Trophoblast cell (in vitro differentiated cells and primary cell): ENCODE results near the gene NHP2.

Experiments used
- DNase-seq, 2 donors: peaks; one replicate each; pipeline ENCODE4 v3.0.0-alpha.2; 2016
- H2AFZ ChIP-seq: 2 replicates; pipeline ENCODE4 v1.6.1; 2013; ENCODE audit warnings: low read length, moderate library complexity, mild to moderate bottlenecking; ENCODE audit not compliant: insufficient read depth, poor library complexity
- H2AK5ac ChIP-seq: 2 replicates; pipeline ENCODE4 v1.6.1; 2013; ENCODE audit warnings: mild to moderate bottlenecking, low read length
- H2BK120ac ChIP-seq: 2 replicates; pipeline ENCODE4 v1.6.1; 2013; ENCODE audit warnings: low read length, mild to moderate bottlenecking, moderate library complexity; ENCODE audit not compliant: insufficient read depth, poor library complexity
- H2BK12ac ChIP-seq: 2 replicates; pipeline ENCODE4 v1.6.1; 2013; ENCODE audit warnings: mild to moderate bottlenecking, low read length, moderate library complexity
- H2BK5ac ChIP-seq: 2 replicates; pipeline ENCODE4 v1.6.1; 2013; ENCODE audit warnings: low read length, low read depth, moderate library complexity, mild to moderate bottlenecking; ENCODE audit not compliant: poor library complexity
- H3K14ac ChIP-seq: 2 replicates; pipeline ENCODE4 v1.6.1; 2013; ENCODE audit warnings: mild to moderate bottlenecking, low read length
- H3K18ac ChIP-seq: 2 replicates; pipeline ENCODE4 v1.6.1; 2013; ENCODE audit warnings: mild to moderate bottlenecking, low read length
- H3K23ac ChIP-seq: 2 replicates; pipeline ENCODE4 v1.6.1; 2013; ENCODE audit warnings: low read length
- H3K27ac ChIP-seq: 2 replicates; pipeline ENCODE4 v1.5.1; 2013; ENCODE audit warnings: low read depth, mild to moderate bottlenecking, inconsistent platforms, low read length, moderate library complexity
- H3K27me3 ChIP-seq: 2 replicates; pipeline ENCODE4 v1.6.1; 2013; ENCODE audit warnings: inconsistent platforms, mild to moderate bottlenecking, low read length, moderate library complexity; ENCODE audit not compliant: insufficient read depth
- H3K36me3 ChIP-seq, 2 experiments: 1 replicate in 1 of 2; 2 replicates in 1 of 2; pipeline ENCODE4 v1.6.1; 2013; ENCODE audit warnings: low read length in 2 of 2, mild to moderate bottlenecking in 2 of 2, moderate library complexity in 1 of 2; ENCODE audit not compliant: insufficient read depth in 2 of 2, control insufficient read depth in 1 of 2
- H3K4ac ChIP-seq: 2 replicates; pipeline ENCODE4 v1.6.1; 2013; ENCODE audit warnings: low read depth, mild to moderate bottlenecking, low read length, moderate library complexity
- H3K4me1 ChIP-seq, 2 experiments: 1 replicate in 1 of 2; 2 replicates in 1 of 2; pipeline ENCODE4 v1.6.1; 2013; ENCODE audit warnings: low read length in 2 of 2, mild to moderate bottlenecking in 2 of 2, moderate library complexity in 1 of 2; ENCODE audit not compliant: insufficient read depth in 2 of 2, control insufficient read depth in 1 of 2
- H3K4me2 ChIP-seq: 2 replicates; pipeline ENCODE4 v1.6.1; 2013; ENCODE audit warnings: inconsistent platforms, mild to moderate bottlenecking, low read length, moderate library complexity
- H3K4me3 ChIP-seq: 2 replicates; pipeline ENCODE4 v1.5.1; 2013; ENCODE audit warnings: mild to moderate bottlenecking, low read depth, low read length, inconsistent platforms
- H3K79me1 ChIP-seq: one replicate; pipeline ENCODE4 v1.6.1; 2013; ENCODE audit warnings: low read length
- H3K79me2 ChIP-seq: 2 replicates; pipeline ENCODE4 v1.6.1; 2013; ENCODE audit warnings: low read length, mild to moderate bottlenecking; ENCODE audit not compliant: control insufficient read depth, insufficient read depth, poor library complexity
- H3K9ac ChIP-seq: 2 replicates; pipeline ENCODE4 v1.6.1; 2013; ENCODE audit warnings: mild to moderate bottlenecking, low read length
- H3K9me3 ChIP-seq: 2 replicates; pipeline ENCODE4 v1.6.1; 2013; ENCODE audit warnings: low read depth, mild to moderate bottlenecking, control low read depth, inconsistent platforms, low read length; ENCODE audit not compliant: insufficient read depth
- H4K12ac ChIP-seq: 2 replicates; pipeline ENCODE4 v1.6.1; 2013; ENCODE audit warnings: low read depth, mild to moderate bottlenecking, low read length, moderate library complexity
- H4K8ac ChIP-seq: 2 replicates; pipeline ENCODE4 v1.6.1; 2013; ENCODE audit warnings: low read depth, mild to moderate bottlenecking, low read length, moderate library complexity
- H4K91ac ChIP-seq: one replicate; pipeline ENCODE4 v1.6.1; 2013; ENCODE audit warnings: low read depth, mild to moderate bottlenecking, low read length, moderate library complexity
- WGBS: extraction: QIAGEN DNeasy Blood & Tissue Kit; methylation state at CpG from one replicate; pipeline ENCODE4 v1.1.7; 2013; ENCODE audit warnings: missing lambda C conversion rate; ENCODE audit not compliant: insufficient read length, insufficient coverage; ENCODE audit errors: extremely low coverage; 5-methylcytosine and 5-hydroxymethylcytosine counted together

Gene NHP2

DNA sequence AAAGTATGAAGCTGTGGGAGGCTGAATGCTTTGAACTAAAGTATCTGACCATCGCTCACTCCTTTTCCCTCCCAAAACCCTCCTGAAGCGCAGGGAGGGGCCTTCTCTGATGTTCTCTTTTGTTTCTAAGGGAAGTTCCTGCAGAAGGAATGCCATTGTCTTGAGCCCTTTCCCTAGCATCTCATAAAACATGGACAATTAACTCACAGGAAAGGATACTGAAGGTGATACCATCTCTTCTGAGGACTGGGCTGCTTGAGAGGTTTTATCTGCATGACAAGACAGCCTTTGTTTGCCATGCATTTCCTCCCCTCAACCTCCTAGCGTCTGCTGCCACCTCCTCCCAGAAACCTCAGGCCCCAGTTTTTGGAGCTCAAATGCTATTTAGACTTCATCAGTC lies 27.1 kb downstream of the NHP2 start:
- no peak overlapping the region for H4K91ac ChIP-seq
- peaks cover 20 to 25% of the 10 kb centered on the region in 2 experiments for H3K4me1 ChIP-seq
- DNase-seq, result no peak
- no peak overlapping the region for H4K12ac ChIP-seq
- no peak overlapping the region for H3K9ac ChIP-seq
- H3K4me2 ChIP-seq, result no peak overlapping the region
- H3K36me3 ChIP-seq, result peaks cover 5 to 6% of the 10 kb centered on the region in 2 experiments
- H3K79me1 ChIP-seq, result peaks cover 14% of the 10 kb centered on the region
- H3K23ac ChIP-seq, result no peak overlapping the region
- H2AK5ac ChIP-seq, result no peak overlapping the region
- no peak overlapping the region for H3K4ac ChIP-seq
- no peak overlapping the region for H3K27ac ChIP-seq
- H4K8ac ChIP-seq, result no peak overlapping the region
- WGBS, result no CpG with 5 or more reads among the region's 3 CpGs
- H2BK120ac ChIP-seq, result no peak overlapping the region
- H3K14ac ChIP-seq, result no peak overlapping the region
- H3K27me3 ChIP-seq, result no peaks in the 10 kb centered on the region
- no peak overlapping the region for H2BK12ac ChIP-seq
- no peak overlapping the region for H3K4me3 ChIP-seq
- H3K9me3 ChIP-seq, result no peaks in the 10 kb centered on the region
- H3K18ac ChIP-seq, result no peak overlapping the region
- no peak overlapping the region for H2AFZ ChIP-seq
- no peak overlapping the region for H2BK5ac ChIP-seq
- peaks cover 7% of the 10 kb centered on the region for H3K79me2 ChIP-seq

GRCh38 chr5:178125253-178125906 lies 28.3 kb downstream of the NHP2 start:
- no peak overlapping the region for H3K4me3 ChIP-seq
- no peak overlapping the region for H3K27ac ChIP-seq
- no peak overlapping the region for H3K18ac ChIP-seq
- H3K36me3 ChIP-seq, result peaks cover 12 to 15% of the 10 kb centered on the region in 2 experiments
- no peak for DNase-seq
- no peak overlapping the region for H2BK5ac ChIP-seq
- no peak overlapping the region for H3K4me2 ChIP-seq
- no peak overlapping the region for H2BK12ac ChIP-seq
- H3K14ac ChIP-seq, result no peak overlapping the region
- H3K9ac ChIP-seq, result no peak overlapping the region
- no peak overlapping the region for H3K23ac ChIP-seq
- peaks cover under 1% of the 10 kb centered on the region for H3K79me2 ChIP-seq
- H2AFZ ChIP-seq, result no peak overlapping the region
- H4K91ac ChIP-seq, result no peak overlapping the region
- no CpG with 5 or more reads among the region's 10 CpGs for WGBS
- no peak overlapping the region for H4K8ac ChIP-seq
- H3K4ac ChIP-seq, result no peak overlapping the region
- no peaks in the 10 kb centered on the region for H3K9me3 ChIP-seq
- peaks cover 7% of the 10 kb centered on the region for H3K79me1 ChIP-seq
- no peak overlapping the region for H4K12ac ChIP-seq
- H2AK5ac ChIP-seq, result no peak overlapping the region
- H3K27me3 ChIP-seq, result no peaks in the 10 kb centered on the region
- H3K4me1 ChIP-seq, result peaks cover 20 to 24% of the 10 kb centered on the region in 2 experiments
- no peak overlapping the region for H2BK120ac ChIP-seq

DNA sequence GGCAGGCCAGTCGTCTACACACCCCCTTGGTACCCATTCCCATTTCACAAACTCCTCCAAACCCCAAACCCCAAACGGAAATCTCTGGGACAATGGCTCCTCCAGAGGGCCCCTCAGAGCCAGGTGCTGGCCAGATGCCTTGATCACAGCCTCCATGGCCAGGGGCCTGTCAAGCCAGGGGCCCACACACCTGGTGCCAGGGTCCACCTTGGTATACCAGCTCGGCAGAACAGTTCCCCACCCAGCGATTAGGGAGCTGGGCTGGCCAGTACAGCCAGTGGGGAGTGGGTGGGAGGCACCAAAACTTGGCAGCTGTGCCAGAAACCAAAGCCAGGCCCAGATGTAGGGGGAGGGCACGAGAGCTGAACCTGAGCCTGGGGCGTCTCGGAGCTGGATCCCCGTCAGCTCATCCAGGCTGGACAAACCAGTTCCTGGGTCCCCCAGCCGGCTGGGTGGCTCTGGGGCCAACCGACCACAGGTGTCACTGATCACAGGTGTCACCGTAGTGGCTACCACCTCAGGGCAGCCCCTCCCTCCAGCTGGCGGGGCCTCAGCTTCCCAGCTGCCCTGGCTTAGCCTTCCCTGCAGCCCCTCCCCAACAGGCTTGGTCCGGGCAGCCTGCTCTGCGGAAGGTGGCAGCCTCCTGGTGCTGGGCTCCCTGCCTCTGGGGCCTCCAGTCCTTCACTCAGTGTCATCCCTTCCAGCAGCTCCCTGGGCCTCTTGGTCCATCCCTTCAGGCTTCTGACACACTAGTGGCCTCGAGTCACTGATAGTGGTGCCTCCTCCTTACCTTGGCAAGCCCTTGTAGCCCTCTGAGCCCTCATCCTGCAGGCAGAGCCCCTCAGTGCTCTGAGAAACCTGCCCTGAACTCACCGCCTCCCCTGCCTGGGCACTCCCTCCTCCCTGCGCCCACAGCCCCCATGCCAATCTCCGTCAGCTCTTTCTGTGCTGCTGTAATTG lies 29.4 kb downstream of the NHP2 start:
- Histone ChIP-seq H3K4ac (no peak overlapping the region), H3K4me1 (peaks cover 20 to 24% of the 10 kb centered on the region in 2 experiments), H3K23ac (no peak overlapping the region), H3K14ac (no peak overlapping the region), H2BK12ac (peak overlapping the region; percentile 27), H3K18ac (peak overlapping the region; percentile 68), H3K4me3 (no peak overlapping the region), H3K36me3 (peaks cover 18 to 19% of the 10 kb centered on the region in 2 experiments), H3K27ac (peak overlapping the region; percentile 2), H4K8ac (no peak overlapping the region), H3K9me3 (no peaks in the 10 kb centered on the region), H3K4me2 (no peak overlapping the region), H2BK120ac (peak overlapping the region; percentile 46), H4K12ac (no peak overlapping the region), H3K27me3 (no peaks in the 10 kb centered on the region), H2AFZ (no peak overlapping the region), H3K79me1 (peaks cover 6% of the 10 kb centered on the region), H3K9ac (no peak overlapping the region), H3K79me2 (no peaks in the 10 kb centered on the region), H2BK5ac (no peak overlapping the region), H2AK5ac (peak overlapping the region; percentile 42), H4K91ac (peak overlapping the region; percentile 62)
- WGBS, result no CpG with 5 or more reads among the region's 18 CpGs
- peak; percentile 87 to 88 for DNase-seq

DNA sequence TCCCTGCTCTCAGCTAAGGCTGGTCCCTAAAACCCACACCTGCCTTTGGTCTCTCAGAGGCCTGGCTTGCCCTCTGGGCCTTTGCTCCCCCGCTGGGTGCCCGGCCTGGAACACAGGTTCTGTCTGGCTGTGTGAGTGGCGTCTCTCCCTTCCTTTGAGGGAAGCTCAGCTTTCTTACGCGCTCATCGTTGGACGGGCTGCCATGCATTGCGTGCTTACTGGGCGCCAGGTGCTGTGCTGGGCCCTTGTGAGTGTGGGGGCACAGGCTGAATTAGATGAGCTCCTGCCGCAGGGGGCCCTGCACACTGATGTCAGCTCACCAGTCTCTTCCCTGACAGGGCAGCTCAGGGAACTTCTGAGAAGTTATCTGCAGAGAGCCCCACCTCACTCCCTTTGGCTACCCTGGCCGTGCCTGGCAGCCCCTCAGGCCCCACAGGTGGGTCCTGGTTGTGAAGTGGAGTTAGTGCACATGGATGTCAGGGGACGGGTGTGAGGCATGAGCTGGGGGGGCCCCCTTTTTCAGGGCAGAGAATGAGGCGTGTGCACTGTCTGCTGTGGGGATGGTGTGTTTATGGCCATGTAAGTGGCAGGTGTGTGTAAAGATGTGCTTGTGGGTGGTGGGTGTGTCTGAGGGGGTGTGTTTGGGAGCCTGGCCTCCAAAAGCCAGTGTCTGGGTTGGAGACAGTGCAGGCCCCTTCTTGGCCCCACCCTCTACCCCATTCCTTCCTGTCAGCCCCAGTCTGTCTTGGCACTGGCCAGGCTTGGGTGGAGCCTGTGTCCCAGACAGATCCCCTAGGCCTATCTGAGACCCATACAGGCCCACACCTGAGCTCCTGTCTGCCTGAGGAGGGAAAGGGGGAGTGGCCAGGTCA lies 30.4 kb downstream of the NHP2 start:
- Histone ChIP-seq H3K9me3 (no peaks in the 10 kb centered on the region), H3K79me1 (peaks cover 6% of the 10 kb centered on the region), H4K12ac (no peak overlapping the region), H3K4ac (no peak overlapping the region), H3K23ac (no peak overlapping the region), H3K14ac (no peak overlapping the region), H3K36me3 (peaks cover 18 to 19% of the 10 kb centered on the region in 2 experiments), H2AFZ (no peak overlapping the region), H3K9ac (no peak overlapping the region), H2BK5ac (no peak overlapping the region), H3K27ac (no peak overlapping the region), H3K4me2 (no peak overlapping the region), H3K4me1 (peaks cover 20 to 24% of the 10 kb centered on the region in 2 experiments), H4K8ac (no peak overlapping the region), H4K91ac (peak overlapping the region; percentile 62), H3K79me2 (no peaks in the 10 kb centered on the region), H3K27me3 (no peaks in the 10 kb centered on the region), H2AK5ac (peak overlapping the region; percentile 42), H2BK120ac (peak overlapping the region; percentile 46), H3K18ac (no peak overlapping the region), H2BK12ac (peak overlapping the region; percentile 27), H3K4me3 (no peak overlapping the region)
- no CpG with 5 or more reads among the region's 13 CpGs for WGBS
- no peak for DNase-seq
